Testis (tissue), 2 donors: ENCODE measurements around the gene PLXNA1.

ENCODE experiments used
- POLR2A ChIP-seq: fragments of 450-650 bp; IDR thresholded peaks from one replicate; pipeline ENCODE4 v1.6.1; 2017; ENCODE audit warnings: antibody characterized with exemption, mild to moderate bottlenecking, moderate library complexity
- TF ChIP-seq, protein P1 (sequence below), 3 experiments: fragments of 450-650 bp in 2 of 3; fragments of 200-600 bp in 1 of 3; sonication (generic) in 1 of 3; IDR thresholded peaks; one replicate each; pipeline ENCODE4 v1.5.1; 2016 to 2019; ENCODE audit warnings: antibody characterized with exemption in 3 of 3, mild to moderate bottlenecking in 2 of 3, moderate library complexity in 1 of 3

DNA sequence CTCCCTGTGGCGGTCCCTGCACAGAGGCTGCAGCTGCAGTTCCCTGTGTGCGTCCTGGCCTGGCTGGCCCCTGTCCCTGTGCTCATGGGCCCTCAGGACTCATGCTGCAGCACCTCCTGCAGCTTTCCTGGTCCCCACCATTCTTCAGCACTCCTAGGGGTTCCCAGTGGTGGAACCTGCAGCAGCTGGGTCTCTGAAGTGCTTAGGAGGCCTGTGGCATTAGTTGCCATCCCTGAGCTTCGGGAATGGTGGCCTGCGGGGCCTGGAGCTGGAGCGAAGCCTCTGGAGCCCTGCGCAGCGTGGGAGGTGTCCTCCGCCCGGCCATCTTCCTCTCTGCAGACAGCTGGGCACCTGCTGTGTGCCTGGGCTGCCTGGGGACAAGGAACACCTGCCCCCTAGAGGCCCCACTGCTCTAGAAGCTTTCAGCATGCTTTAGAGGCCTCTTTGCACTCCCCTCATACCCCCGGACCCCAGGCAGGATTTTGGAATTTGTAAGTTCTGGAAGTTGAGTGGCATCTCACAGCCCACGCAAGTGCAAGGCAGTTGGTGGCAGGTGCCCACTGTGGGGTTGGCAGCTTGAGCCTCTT lies 13.1 kb downstream of the PLXNA1 start:
- TF ChIP-seq, protein P1, sequence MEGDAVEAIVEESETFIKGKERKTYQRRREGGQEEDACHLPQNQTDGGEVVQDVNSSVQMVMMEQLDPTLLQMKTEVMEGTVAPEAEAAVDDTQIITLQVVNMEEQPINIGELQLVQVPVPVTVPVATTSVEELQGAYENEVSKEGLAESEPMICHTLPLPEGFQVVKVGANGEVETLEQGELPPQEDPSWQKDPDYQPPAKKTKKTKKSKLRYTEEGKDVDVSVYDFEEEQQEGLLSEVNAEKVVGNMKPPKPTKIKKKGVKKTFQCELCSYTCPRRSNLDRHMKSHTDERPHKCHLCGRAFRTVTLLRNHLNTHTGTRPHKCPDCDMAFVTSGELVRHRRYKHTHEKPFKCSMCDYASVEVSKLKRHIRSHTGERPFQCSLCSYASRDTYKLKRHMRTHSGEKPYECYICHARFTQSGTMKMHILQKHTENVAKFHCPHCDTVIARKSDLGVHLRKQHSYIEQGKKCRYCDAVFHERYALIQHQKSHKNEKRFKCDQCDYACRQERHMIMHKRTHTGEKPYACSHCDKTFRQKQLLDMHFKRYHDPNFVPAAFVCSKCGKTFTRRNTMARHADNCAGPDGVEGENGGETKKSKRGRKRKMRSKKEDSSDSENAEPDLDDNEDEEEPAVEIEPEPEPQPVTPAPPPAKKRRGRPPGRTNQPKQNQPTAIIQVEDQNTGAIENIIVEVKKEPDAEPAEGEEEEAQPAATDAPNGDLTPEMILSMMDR (IDR thresholded peaks at IDR 0.05): no peak
- no peak for TF ChIP-seq POLR2A
